Kidney epithelial cell (primary cell): ENCODE results near the gene LYPD5. TPM values are rescaled to one million over a fixed set of nuclear protein-coding genes. Genes with fewer than 3 reads are reported as not detected.
"Not testable (repeated sequence)": the region's sequence is repeated elsewhere in the genome, so short reads cannot be mapped to it uniquely, and the experiment has no call there.

Experiments
- DNase-seq: peaks from one replicate; pipeline ENCODE4 v3.0.0-alpha.2; 2010; ENCODE audit warnings: low read depth
- H3K27me3 ChIP-seq: 2 replicates; pipeline ENCODE4 v1.6.0; 2011; ENCODE audit warnings: low read length; ENCODE audit not compliant: control insufficient read depth, insufficient read depth
- H3K36me3 ChIP-seq: 2 replicates; pipeline ENCODE4 v1.5.1; 2011; ENCODE audit warnings: low read length; ENCODE audit not compliant: control insufficient read depth, insufficient read depth
- H3K4me3 ChIP-seq: 2 replicates; pipeline ENCODE4 v1.5.1; 2011; ENCODE audit warnings: low read depth, mild to moderate bottlenecking, control low read depth, low read length
- total RNA-seq: library from RNA; depleted of rRNA; stranded (reverse); fragments of >200 nt; gene quantifications from 2 replicates; pipeline ENCODE4 v1.2.3, GENCODE V29; 2015
- TF ChIP-seq, protein P1 (sequence below): IDR thresholded peaks from 2 replicates; pipeline ENCODE4 v1.5.1; 2011; ENCODE audit warnings: mild to moderate bottlenecking, moderate library complexity, low read length, control low read depth, inconsistent platforms; ENCODE audit not compliant: insufficient read depth, poor library complexity, severe bottlenecking

Gene LYPD5
- total RNA-seq, 1 donor from 2014 or later = 0.63 TPM

DNA sequence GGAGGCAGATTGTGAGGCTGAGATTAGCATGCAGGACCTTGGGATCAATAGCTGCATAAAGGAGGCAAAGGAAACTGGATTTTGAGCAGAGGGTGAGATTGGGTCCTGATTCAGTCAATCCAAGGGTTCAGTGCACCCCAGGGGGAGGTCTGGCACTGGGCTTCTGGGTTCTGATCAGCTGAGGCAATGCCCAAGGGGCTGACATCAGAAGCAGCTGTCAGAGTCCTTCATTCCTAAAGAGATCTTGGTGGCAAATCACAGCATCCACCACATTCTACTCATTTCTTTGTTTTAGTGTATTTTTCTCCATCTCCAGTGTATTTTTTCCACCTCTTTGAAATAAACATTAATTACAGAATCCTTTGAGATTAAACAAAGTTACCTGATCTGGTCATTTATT is 5.4 kb upstream of the LYPD5 start:
- DNase-seq = no peak
- TF ChIP-seq, protein P1, sequence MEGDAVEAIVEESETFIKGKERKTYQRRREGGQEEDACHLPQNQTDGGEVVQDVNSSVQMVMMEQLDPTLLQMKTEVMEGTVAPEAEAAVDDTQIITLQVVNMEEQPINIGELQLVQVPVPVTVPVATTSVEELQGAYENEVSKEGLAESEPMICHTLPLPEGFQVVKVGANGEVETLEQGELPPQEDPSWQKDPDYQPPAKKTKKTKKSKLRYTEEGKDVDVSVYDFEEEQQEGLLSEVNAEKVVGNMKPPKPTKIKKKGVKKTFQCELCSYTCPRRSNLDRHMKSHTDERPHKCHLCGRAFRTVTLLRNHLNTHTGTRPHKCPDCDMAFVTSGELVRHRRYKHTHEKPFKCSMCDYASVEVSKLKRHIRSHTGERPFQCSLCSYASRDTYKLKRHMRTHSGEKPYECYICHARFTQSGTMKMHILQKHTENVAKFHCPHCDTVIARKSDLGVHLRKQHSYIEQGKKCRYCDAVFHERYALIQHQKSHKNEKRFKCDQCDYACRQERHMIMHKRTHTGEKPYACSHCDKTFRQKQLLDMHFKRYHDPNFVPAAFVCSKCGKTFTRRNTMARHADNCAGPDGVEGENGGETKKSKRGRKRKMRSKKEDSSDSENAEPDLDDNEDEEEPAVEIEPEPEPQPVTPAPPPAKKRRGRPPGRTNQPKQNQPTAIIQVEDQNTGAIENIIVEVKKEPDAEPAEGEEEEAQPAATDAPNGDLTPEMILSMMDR = no peak
- no peak overlapping the region for H3K4me3 ChIP-seq
- no peaks in the 10 kb centered on the region for H3K36me3 ChIP-seq
- H3K27me3 ChIP-seq = no peaks in the 10 kb centered on the region

DNA sequence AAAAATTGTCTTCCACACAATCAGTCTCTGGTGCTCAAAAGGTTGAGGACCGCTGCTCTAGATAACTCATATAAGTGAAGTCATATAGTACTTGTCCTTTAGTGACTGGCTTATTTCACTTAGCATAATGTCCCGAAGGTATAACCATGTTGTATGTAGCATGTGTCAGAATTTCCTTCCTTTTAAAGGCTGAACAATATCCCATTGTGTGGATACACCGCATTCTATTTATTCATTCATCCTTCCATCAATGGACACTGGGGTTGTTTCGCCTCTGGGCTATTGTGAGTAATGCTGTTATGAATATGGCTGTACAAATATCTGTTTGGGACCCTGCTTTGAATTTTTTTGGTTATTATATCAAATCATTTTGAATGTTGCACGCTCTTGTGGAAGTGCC is 4.6 kb upstream of the LYPD5 start:
- TF ChIP-seq, protein P1 = no peak
- Histone ChIP-seq H3K27me3 (no peaks in the 10 kb centered on the region), H3K4me3 (no peak overlapping the region), H3K36me3 (no peaks in the 10 kb centered on the region)
- DNase-seq = no peak

DNA sequence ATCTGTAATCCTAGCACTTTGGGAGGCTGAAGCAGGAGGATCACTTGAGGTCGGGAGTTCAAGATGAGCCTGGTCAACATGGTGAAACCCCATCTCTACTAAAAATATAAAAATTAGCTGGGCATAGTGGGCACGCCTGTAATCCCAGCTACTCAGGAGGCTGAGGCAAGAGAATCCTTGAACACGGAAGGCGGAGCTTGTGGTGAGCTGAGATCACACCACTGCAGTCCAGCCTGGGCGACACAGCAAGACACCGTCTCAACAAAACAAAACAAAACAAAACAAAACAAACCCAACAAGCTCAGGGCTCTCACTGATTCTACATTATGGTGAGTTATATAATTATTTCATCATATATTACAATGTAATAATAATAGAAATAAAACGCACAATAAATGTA is 4.2 kb upstream of the LYPD5 start:
- H3K27me3 ChIP-seq, H3K4me3 ChIP-seq, DNase-seq, H3K36me3 ChIP-seq: not testable (repeated sequence)

DNA sequence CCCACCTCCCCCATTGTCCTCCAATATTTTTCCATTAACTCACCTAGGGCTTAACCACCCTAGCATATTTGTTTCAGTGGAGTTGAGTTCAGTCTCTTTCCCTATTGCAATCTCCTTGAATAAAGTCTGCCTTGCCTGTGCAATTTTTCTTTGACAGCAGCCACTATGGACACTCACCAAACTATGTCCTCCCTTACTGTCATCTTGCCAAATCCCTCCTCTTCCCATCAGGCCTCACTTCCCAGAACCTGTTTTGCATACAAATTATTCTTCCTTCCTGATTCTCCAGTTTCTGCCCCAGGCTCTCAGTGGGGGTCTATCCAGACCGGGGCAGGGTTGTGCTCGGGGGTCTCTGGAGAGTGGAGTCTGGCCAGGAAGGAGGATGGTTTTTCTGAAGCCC is 2.2 kb upstream of the LYPD5 start:
- H3K4me3 ChIP-seq = no peak overlapping the region
- no peaks in the 10 kb centered on the region for H3K36me3 ChIP-seq
- H3K27me3 ChIP-seq = no peaks in the 10 kb centered on the region
- TF ChIP-seq, protein P1 = no peak
- no peak for DNase-seq

DNA sequence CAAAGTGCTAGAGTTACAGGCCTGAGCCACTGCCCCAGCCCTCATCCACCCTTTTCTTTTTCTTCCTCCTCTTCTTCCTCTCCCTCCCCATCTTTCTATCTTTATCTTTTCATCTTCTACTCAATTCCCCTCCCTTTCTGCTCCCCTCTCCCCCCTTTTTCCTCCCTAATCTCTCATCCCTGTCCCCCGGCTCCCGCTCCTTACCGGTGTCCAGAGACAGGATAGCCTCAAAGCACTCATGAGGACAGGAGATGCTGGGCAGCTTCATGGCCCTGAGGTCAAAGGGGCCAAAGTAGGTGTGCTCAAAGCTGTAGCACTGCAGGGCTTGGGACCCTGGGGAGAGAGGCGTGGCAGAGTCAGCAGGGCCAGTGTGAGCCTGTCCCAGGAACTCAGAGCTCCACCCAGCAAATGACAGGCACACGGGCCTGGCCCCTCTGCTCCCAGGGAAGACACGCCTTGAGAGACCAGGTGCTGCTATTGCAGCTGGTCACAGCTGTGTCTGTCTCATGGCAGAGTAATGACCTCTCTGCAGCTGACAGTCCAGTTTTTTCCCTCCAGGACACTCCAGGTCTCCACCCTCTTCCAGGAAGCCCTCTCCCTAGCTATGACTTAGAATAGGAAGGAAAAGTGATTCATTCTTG is 2.6 kb downstream of the LYPD5 start:
- no peaks in the 10 kb centered on the region for H3K36me3 ChIP-seq
- H3K27me3 ChIP-seq = peaks cover 2% of the 10 kb centered on the region
- no peak overlapping the region for H3K4me3 ChIP-seq
- TF ChIP-seq, protein P1 = no peak
- DNase-seq = no peak

DNA sequence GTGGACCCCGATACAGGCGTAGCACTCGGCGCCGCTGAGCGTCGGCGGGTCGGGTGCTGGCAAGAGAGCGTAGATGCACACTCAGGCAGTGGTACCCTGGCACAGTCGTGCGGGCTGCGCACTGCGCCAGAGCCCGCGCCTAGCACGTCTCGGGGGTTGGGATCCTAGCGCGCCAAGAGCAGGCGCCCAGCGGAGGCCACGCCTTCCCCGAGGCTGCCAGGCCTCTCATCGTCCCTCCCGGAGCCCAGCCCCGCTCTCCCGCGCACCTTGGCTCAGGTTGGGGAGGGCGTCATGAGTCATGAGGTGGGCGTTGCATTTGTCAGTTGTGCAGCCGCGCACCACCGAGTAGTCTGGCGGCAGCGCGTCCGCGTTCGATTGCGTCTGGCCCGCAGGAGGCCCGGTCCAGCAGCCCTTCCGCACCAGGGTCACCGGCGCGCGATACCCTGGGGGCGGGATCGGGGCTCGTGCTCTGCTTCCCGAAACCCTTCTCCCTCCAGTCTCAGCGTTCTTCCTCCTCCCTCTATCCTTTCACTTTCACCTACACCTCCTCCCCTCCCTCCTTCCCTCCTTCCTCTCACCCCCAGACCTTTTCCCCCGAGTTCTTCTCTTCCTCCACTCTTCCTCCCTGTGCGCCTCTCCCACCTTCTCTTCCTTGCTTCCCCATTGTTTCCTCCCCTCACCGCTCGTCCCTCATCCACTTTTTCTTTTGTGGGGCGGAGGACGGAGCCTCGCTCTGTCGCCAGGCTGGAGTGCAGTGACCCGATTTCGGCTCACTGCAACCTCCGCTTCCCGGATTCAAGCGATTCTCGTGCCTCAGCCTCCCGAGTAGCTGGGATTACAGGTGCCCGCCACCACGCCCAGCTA is 3.5 kb downstream of the LYPD5 start:
- no peak for DNase-seq
- peaks cover 2% of the 10 kb centered on the region for H3K27me3 ChIP-seq
- peak overlapping the region; percentile 28 for H3K4me3 ChIP-seq
- TF ChIP-seq, protein P1 = no peak
- H3K36me3 ChIP-seq = no peaks in the 10 kb centered on the region
